GM12878 (cell line): ENCODE data around the gene ADAMTS2.

ENCODE experiments used
- CREM ChIP-seq: IDR thresholded peaks from 2 replicates; pipeline ENCODE4 v1.6.1; 2014; ENCODE audit warnings: antibody characterized with exemption, low read depth
- CTCF ChIP-seq, 3 experiments: IDR thresholded peaks in 2 of 3; conservative IDR thresholded peaks in 1 of 3; 2 replicates each; pipeline ENCODE4 v1.5.1; 2011; ENCODE audit warnings: low read depth in 3 of 3, low read length in 3 of 3, mild to moderate bottlenecking in 3 of 3, control low read depth in 2 of 3, moderate library complexity in 2 of 3, inconsistent platforms in 1 of 3, mixed read lengths in 1 of 3; ENCODE audit not compliant: control insufficient read depth in 2 of 3, insufficient read depth in 1 of 3; ENCODE audit errors: extremely low read depth in 1 of 3
- EZH2 ChIP-seq: IDR thresholded peaks from 2 replicates; pipeline ENCODE4 v1.6.1; 2012; ENCODE audit warnings: low read depth, mild to moderate bottlenecking, control low read depth, inconsistent platforms, low read length, borderline replicate concordance; ENCODE audit not compliant: control insufficient read depth
- HDAC2 ChIP-seq: fragments of 200-600 bp; sonication (generic); IDR thresholded peaks from 2 replicates; pipeline ENCODE4 v1.6.1; 2017
- JUNB ChIP-seq: IDR thresholded peaks from 2 replicates; pipeline ENCODE4 v1.6.1; 2016; ENCODE audit warnings: antibody characterized with exemption, mild to moderate bottlenecking
- JUND ChIP-seq: IDR thresholded peaks from 2 replicates; pipeline ENCODE4 v1.6.1; 2012; ENCODE audit warnings: low read depth, mild to moderate bottlenecking, low read length, improper control_type of control experiment, moderate library complexity
- SMC3 ChIP-seq: IDR thresholded peaks from 2 replicates; pipeline ENCODE4 v1.6.1; 2011; ENCODE audit warnings: low read length, improper control_type of control experiment, borderline replicate concordance
- TF ChIP-seq, protein P1 (sequence below): IDR thresholded peaks from 2 replicates; pipeline ENCODE4 v1.6.1; 2011; ENCODE audit warnings: low read depth, mild to moderate bottlenecking, low read length, moderate library complexity, borderline replicate concordance; ENCODE audit errors: extremely low read depth

DNA sequence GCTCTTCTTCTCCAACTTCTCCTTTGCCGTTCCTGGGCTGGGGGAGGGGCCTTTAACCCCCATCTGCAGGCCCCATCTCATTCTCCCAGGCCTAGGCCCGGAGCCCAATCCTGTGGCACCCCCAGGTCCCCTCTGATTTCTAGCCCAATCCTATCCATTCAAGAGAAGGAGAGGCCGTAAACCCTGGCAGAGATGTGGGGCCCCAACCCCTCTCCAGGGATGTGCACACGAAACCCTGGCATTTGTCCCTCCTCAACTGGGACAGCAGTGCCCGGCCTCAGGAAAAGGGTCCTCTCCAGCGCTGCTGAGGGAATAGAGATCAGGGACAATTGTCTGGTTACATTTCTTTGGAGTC, 24.2 kb upstream of the ADAMTS2 start:
- TF ChIP-seq CTCF (IDR thresholded peaks at IDR 0.05 in 2 of 3, conservative IDR thresholded peaks at IDR 0.05 in 1 of 3; ENCODE audit: control insufficient read depth in 2 of 3, extremely low read depth in 1 of 3, insufficient read depth in 1 of 3, low read depth in 3 of 3, low read length in 3 of 3) (no peak), SMC3 (no peak), JUND (no peak), CREM (no peak), EZH2 (no peak), JUNB (no peak), HDAC2 (no peak)
- TF ChIP-seq, protein P1, sequence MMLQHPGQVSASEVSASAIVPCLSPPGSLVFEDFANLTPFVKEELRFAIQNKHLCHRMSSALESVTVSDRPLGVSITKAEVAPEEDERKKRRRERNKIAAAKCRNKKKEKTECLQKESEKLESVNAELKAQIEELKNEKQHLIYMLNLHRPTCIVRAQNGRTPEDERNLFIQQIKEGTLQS, result no peak
